Motor neuron (in vitro differentiated cells): ENCODE results near the gene SPRYD4. TPM values are rescaled to one million over a fixed set of nuclear protein-coding genes. Genes with fewer than 3 reads are reported as not detected.
"Not testable (repeated sequence)": the region's sequence is repeated elsewhere in the genome, so short reads cannot be mapped to it uniquely, and the experiment has no call there.

ENCODE experiments used
- ATAC-seq, 8 experiments: fragments of 200-7000 bp; cut with Tn5 transposase; replicated peaks in 6 of 8; 2 replicates each; pipeline ENCODE4 v1.8.0; 2021; ENCODE audit warnings: mild to moderate bottlenecking in 8 of 8, moderate library complexity in 8 of 8
- H3K27ac ChIP-seq, 2 donors: fragments of 250-450 bp; sonication (Bioruptor Pico); 2 replicates each; pipeline ENCODE4 v1.9.0; 2021; ENCODE audit warnings: antibody characterized with exemption in 2 of 2, mild to moderate bottlenecking in 2 of 2, moderate library complexity in 1 of 2
- H3K4me1 ChIP-seq, 2 donors: fragments of 250-450 bp; sonication (Bioruptor Pico); replicated peaks in 1 of 2; 2 replicates each; pipeline ENCODE4 v1.6.1; 2021; ENCODE audit warnings: antibody characterized with exemption in 2 of 2, mild to moderate bottlenecking in 2 of 2, moderate library complexity in 1 of 2
- H3K4me3 ChIP-seq, 5 donors: fragments of 250-450 bp; sonication (Bioruptor Pico); 2 replicates each; pipeline ENCODE4 v1.9.0; 2021; ENCODE audit warnings: antibody characterized with exemption in 5 of 5, mild to moderate bottlenecking in 5 of 5, moderate library complexity in 4 of 5
- WGBS, 10 experiments: fragments of 450-650 bp; shearing (Covaris generic); methylation state at CpG; one replicate each; pipeline ENCODE4 v1.0.0; 2022; 5-methylcytosine and 5-hydroxymethylcytosine counted together
- in situ Hi-C, 9 experiments: fragments of 400-800 bp; cut with MboI; loops; one replicate each; pipeline ENCODE4 v1.15.0; 2021; ENCODE audit warnings: low sequenced_read_pairs in 9 of 9, low pct_unique_long_range_greater_than_20kb in 2 of 9; ENCODE audit not compliant: unreplicated experiment in 9 of 9
- total RNA-seq, 8 experiments: library from RNA; unstranded; fragments of 300-600 nt; gene quantifications; 2 replicates each; pipeline versions ENCODE4 v1.2.3 to v1.2.4, GENCODE V29; 2022

The SPRYD4 gene
- total RNA-seq, 8 experiments from 2014 or later, result 1.3 to 8.5 (median 2.2) TPM

DNA sequence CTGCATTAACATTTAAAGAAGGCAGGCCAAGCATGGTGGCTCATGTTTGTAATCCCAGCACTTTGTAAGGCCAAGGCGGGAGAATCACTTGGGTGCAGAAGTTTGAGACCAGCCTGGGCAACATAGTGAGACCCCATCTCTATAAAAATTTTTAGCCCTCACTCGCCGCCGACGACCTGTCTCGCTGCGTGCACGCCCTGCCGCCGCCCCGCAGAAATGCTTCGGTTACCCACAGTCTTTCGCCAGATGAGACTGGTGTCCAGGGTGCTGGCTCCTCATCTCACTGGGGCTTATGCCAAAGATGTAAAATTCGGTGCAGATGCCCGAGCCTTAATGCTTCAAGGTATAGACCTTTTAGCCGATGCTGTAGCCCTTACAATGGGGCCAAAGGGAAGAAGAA is 42.4 kb downstream of the SPRYD4 start:
- no peak overlapping the region for H3K27ac ChIP-seq
- in situ Hi-C loops, result loop anchor here in 3 of 9 experiments (10.0 to 25.0 kb wide), 3 partner anchors 64 to 527 kb away; a partner anchor contains a TSS

DNA sequence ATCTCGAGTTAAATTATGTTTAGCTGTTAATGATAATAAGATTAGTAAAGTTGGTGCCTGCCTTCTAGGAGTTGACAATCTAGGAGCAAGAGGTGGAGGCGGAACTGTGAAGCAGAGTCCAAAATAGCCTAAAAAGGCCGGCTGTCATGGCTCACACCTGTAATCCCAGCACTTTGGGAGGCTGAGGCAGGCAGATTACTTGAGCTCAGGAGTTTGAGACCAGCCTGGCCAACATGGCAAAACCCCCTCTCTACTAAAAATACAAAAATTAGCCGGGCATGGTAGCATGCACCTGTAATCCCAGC is 45.6 kb downstream of the SPRYD4 start:
- not testable (repeated sequence) for ATAC-seq, H3K4me1 ChIP-seq, H3K27ac ChIP-seq, H3K4me3 ChIP-seq
- in situ Hi-C loops, result loop anchor here in 3 of 9 experiments (10.0 to 25.0 kb wide), 3 partner anchors 61 to 523 kb away; a partner anchor contains a TSS
- 34 to 100% (median 64%) methylated on average over 1 to 4 of the region's 4 CpGs; no CpG with 5 or more reads in 4 of the 10 experiments for WGBS, 10 experiments

More for the DNA sequence above, 42.4 kb downstream of the SPRYD4 start:
- ATAC-seq, result no peak
- 77 to 100% (median 86%) methylated on average over 2 to 7 of the region's 16 CpGs; no CpG with 5 or more reads in 3 of the 10 experiments for WGBS, 10 experiments
- H3K4me3 ChIP-seq, result no peak overlapping the region
- H3K4me1 ChIP-seq, result no peaks in the 10 kb centered on the region

DNA sequence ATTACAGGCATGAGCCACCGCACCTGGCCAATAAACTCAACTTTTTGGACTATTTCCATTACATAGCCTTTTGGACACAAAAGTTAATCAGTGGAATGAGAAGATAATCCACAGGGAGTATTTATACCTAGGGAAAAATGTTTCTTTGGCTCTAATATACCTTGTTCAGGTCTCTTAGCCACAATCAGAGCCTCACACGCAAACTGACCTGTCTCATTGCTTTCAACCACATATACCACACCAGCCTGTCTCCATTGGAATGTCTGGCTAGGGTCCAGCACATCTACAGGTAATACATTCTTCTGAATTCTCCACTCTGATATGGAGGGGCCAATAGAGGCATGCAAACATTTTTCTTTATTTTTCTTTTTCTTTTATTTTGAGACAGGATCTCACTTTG is 49.5 kb downstream of the SPRYD4 start:
- WGBS, 10 experiments, result 60 to 100% (median 92%) methylated on average over 1 to 2 of the region's 2 CpGs; no CpG with 5 or more reads in 5 of the 10 experiments
- Histone ChIP-seq H3K27ac (no peak overlapping the region), H3K4me3 (no peak overlapping the region), H3K4me1 (peaks cover 3 to 4% of the 10 kb centered on the region in 2 donors)
- in situ Hi-C loops, result loop anchor here in 3 of 9 experiments (10.0 to 25.0 kb wide), 3 partner anchors 57 to 519 kb away; a partner anchor contains a TSS
- no peak for ATAC-seq

DNA sequence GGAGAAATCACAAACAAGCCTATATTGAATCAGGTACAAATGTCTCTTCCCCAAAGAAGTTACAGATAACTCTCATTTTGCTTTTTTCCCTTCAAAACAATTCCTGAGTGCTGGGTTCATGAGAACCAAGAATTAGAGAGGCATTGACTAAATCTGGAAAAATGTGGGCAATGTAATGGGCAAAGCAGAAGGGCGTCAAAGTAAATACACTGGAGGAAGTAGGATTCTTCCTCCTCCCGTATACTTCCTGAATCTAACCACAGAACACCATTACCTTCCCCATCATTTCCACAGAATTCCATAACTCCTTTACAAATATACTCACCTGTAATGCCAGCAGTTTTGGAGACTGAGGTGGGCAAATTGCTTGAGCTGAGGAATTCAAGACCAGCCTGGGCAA is 50.2 kb downstream of the SPRYD4 start:
- peaks cover 8 to 9% of the 10 kb centered on the region in 2 donors for H3K4me1 ChIP-seq
- WGBS, 10 experiments, result 26 to 80% (median 57%) methylated on average over 1 to 2 of the region's 2 CpGs; no CpG with 5 or more reads in 6 of the 10 experiments
- in situ Hi-C loops, result loop anchor here in 3 of 9 experiments (10.0 to 25.0 kb wide), 3 partner anchors 56 to 519 kb away; a partner anchor contains a TSS
- no peak overlapping the region for H3K27ac ChIP-seq
- H3K4me3 ChIP-seq, result no peak overlapping the region
- no peak for ATAC-seq

DNA sequence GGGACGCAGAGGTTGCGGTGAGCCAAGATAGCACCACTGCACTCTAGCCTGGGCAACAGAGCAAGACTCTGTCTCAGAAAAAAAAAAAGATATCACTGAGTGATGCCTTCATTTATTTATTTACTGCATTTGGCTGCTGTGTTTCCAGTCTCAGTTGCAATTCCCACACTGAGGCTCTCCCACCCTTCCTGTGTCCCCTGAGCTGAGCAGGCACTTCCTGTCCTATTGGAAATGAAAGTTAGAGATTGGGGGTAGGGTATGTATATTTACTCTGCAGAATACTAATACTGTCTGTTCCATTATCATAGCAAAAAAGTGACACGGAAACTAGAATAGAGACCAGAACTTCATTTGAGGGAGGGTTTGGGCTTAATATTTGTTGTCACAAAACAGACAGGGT is 51.7 kb downstream of the SPRYD4 start:
- Histone ChIP-seq H3K4me1 (peaks cover 8 to 9% of the 10 kb centered on the region in 2 donors), H3K4me3 (no peak overlapping the region), H3K27ac (no peak overlapping the region)
- 40 to 78% (median 63%) methylated on average over 1 to 3 of the region's 3 CpGs; no CpG with 5 or more reads in 2 of the 10 experiments for WGBS, 10 experiments
- peak in 1 of 8 experiments; percentile 10 for ATAC-seq
- in situ Hi-C loops, result loop anchor here in 2 of 9 experiments (25.0 kb wide), 2 partner anchors 467 to 517 kb away; a partner anchor contains a TSS

DNA sequence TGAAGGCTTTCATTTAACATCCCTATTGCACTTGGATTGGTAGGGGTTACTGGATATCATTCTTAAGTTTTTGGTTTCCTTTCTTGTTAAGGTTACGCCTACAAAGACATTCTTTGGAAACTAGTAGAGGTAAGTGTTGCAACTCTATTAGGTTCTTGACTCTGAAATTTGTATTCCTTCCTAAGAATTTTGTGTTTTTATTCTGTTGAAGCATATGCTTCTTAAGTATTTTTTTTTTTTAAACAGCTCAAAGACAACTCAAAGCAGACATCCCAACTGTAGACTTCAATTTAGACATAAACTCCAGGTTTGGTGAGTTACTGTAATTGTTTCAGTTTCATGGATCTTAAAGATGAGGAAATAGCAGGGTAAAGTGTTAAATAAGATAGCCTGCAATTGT is 52.1 kb downstream of the SPRYD4 start:
- no peak for ATAC-seq
- WGBS, 10 experiments, result 50 to 100% (median 80%) methylated on average over 1 of the region's 1 CpG; no CpG with 5 or more reads in 3 of the 10 experiments
- in situ Hi-C loops, result loop anchor here in 2 of 9 experiments (25.0 kb wide), 2 partner anchors 467 to 517 kb away; a partner anchor contains a TSS
- H3K27ac ChIP-seq, result no peak overlapping the region
- peaks cover 8 to 9% of the 10 kb centered on the region in 2 donors for H3K4me1 ChIP-seq
- no peak overlapping the region for H3K4me3 ChIP-seq

DNA sequence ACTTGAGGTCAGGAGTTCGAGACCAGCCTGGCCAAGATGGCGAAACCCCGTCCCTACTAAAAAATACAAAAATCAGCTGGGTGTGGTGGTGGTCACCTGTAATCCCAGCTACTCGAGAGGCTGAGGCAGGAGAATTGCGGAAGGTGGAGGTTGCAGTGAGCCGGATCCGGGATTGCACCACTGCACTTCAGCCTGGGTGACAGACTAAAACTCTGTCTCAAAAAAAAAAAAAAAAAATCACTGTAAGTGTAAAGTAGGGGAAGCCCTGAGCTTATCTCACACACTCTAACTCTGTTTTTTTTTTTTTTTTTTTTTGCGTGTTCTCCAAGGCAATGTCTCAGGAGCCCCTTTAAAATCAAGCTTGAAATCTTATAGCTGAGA is 52.8 kb downstream of the SPRYD4 start:
- WGBS, 10 experiments, result 28 to 100% (median 71%) methylated on average over 1 to 8 of the region's 8 CpGs; no CpG with 5 or more reads in 2 of the 10 experiments
- in situ Hi-C loops, result loop anchor here in 2 of 9 experiments (25.0 kb wide), 2 partner anchors 466 to 516 kb away; a partner anchor contains a TSS
- Histone ChIP-seq H3K27ac (no peak overlapping the region), H3K4me1 (peaks cover 8 to 9% of the 10 kb centered on the region in 2 donors), H3K4me3 (peak overlapping the region; percentile 40 to 52 (median 50))
- ATAC-seq, result peak in 7 of 8 experiments; percentile 9 to 35 (median 31)

DNA sequence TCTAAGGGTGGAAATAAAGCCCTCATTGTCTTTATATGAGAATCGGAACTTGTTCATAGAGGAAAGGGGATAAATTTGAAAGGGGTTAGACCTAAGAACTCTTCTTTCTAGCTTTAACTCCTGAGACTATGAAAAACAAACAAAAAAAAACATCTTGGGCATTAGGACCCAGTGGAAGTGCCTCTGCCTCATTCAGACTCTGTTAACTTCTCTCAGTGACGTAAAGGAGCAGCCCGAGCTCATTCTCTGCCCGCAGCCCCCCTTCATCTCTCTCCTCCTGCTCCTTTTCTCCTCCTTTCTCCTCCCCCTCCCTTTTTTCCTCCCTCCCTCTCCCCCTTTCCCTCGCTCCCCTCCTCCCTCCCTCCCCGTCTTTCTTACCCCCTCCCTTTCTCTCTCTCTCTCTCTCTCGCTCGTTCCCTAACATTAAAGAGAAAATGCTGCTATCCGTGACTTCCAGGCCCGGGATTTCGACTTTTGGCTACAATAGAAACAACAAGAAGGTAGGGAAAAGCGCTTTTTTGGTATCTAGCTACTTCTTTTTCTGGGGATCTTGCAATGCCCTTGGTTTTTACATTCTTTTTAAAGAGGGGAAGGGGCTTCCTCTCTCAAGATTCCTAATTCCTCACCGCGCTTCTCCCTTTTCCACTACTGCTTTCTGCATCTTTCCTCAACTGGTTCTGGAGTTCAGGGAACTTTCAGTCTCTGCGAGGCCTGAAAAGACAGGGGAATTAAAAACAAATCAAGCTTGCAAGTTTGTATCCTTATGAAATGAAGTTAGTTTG is 53.4 kb downstream of the SPRYD4 start, which contains the start of gene RBMS2:
RBMS2 (plus strand) TSS at position 231 of the 782 bp plus-strand sequence; CDS start at position 435, 204 bp downstream.
- 0 to 14% (median 0%) methylated on average over 1 to 6 of the region's 15 CpGs for WGBS, 10 experiments
- ATAC-seq, result peak; percentile 92 to 100 (median 99)

DNA sequence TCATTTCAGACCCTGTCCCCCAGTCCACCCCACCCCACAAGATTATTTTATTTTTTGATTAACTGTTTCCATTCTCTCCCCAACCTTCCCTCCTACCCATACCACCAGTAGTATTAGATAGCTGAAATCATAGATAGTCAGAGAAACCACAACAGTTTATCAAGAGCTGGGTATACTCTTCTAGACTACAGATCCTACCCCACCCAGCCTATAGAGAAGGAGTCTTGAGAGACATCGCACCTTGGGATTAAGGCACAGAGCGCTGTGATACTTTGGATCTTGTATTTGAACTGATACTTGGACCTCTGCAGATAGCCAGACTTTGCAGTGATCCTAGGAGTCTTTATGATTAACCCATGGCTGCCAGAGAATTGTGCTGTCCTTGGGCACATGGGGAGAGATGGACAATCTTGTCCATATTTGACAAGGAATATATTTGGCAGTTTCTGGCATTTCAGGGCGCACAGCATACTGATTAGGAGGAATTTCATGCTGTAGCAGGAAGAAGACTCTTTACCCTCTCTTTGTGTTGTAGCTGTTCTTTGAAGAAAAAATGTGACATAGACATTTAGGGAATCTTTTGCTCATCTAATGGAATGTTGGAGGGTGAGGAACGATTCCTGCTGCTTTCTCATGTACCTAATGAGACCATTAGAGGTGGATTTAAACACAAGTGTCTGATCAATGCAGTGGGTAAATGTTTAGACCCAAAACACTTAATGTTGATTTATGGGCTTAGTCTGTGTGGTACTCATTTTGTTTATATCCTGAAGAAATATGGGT is 54.2 kb downstream of the SPRYD4 start:
- in situ Hi-C loops, result loop anchor here in 2 of 9 experiments (25.0 kb wide), 2 partner anchors 465 to 515 kb away; a partner anchor contains a TSS
- Histone ChIP-seq H3K4me1 (peaks cover 8 to 9% of the 10 kb centered on the region in 2 donors), H3K4me3 (peak overlapping the region; percentile 40 to 52 (median 50)), H3K27ac (no peak overlapping the region)
- WGBS, 10 experiments, result 0 to 32% (median 18%) methylated on average over 1 to 4 of the region's 4 CpGs; no CpG with 5 or more reads in 2 of the 10 experiments
- peak; percentile 4 to 35 (median 26) for ATAC-seq

More for the DNA sequence above, 53.4 kb downstream of the SPRYD4 start, which contains the start of gene RBMS2:
- Histone ChIP-seq H3K4me3 (peak within 1 kb of the TSS; percentile 40 to 52 (median 50)), H3K27ac (peak within 1 kb of the TSS; percentile 40 to 43), H3K4me1 (peaks cover 8 to 9% of the 10 kb centered on the region in 2 donors)
- in situ Hi-C loops, result loop anchor here in 2 of 9 experiments (25.0 kb wide), 2 partner anchors 466 to 516 kb away; a partner anchor contains a TSS

DNA sequence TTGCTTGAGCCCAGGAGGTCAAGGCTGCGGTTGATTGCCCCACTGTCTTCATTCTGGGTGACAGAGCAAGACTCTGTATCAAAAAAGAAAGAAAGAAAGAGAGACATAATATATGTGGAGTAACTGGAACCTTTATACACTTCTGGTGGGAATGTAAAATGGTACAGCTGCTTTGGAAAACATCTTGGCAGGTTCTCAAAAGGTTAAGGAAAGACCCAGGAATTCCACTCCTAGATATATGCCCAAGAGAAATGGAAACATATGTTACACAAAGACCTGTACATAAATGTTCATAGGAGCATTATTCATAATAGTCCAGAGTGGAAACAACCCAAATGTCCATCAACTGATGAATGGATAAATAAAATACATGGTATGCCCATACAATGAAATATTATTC is 60.5 kb downstream of the SPRYD4 start:
- H3K27ac ChIP-seq, result no peak overlapping the region
- no peak overlapping the region for H3K4me3 ChIP-seq
- 80 to 100% (median 82%) methylated on average over 1 of the region's 1 CpG; no CpG with 5 or more reads in 4 of the 10 experiments for WGBS, 10 experiments
- no peak for ATAC-seq
- in situ Hi-C loops, result no loop called here
- H3K4me1 ChIP-seq, result no peaks in the 10 kb centered on the region
